GM06990 (cell line): ENCODE measurements around the gene CFH.

Experiments used
- DNase-seq: peaks from one replicate; pipeline ENCODE4 v3.0.0-alpha.2; 2011; ENCODE audit not compliant: insufficient read length; ENCODE audit errors: extremely low read depth
- H3K27me3 ChIP-seq: replicated peaks from 2 replicates; pipeline ENCODE4 v1.6.0; 2011; ENCODE audit warnings: low read length; ENCODE audit not compliant: control insufficient read depth, insufficient read depth
- H3K36me3 ChIP-seq: 2 replicates; pipeline ENCODE4 v1.5.1; 2011; ENCODE audit warnings: low read length; ENCODE audit not compliant: control insufficient read depth, insufficient read depth
- H3K4me3 ChIP-seq: replicated peaks from 2 replicates; pipeline ENCODE4 v1.5.1; 2011; ENCODE audit warnings: low read depth, mild to moderate bottlenecking, control low read depth, low read length
- CTCF ChIP-seq: IDR thresholded peaks from 2 replicates; pipeline ENCODE4 v1.5.1; 2011; ENCODE audit warnings: low read length, control low read depth, mild to moderate bottlenecking, inconsistent platforms; ENCODE audit not compliant: insufficient read depth, poor library complexity, severe bottlenecking

Gene CFH

GRCh38 chr1:196640976-196641375 is 10.9 kb upstream of the CFH start:
- Histone ChIP-seq H3K36me3 (no peaks in the 10 kb centered on the region), H3K27me3 (no peaks in the 10 kb centered on the region), H3K4me3 (no peak overlapping the region)
- no peak for TF ChIP-seq CTCF
- DNase-seq, result no peak

DNA sequence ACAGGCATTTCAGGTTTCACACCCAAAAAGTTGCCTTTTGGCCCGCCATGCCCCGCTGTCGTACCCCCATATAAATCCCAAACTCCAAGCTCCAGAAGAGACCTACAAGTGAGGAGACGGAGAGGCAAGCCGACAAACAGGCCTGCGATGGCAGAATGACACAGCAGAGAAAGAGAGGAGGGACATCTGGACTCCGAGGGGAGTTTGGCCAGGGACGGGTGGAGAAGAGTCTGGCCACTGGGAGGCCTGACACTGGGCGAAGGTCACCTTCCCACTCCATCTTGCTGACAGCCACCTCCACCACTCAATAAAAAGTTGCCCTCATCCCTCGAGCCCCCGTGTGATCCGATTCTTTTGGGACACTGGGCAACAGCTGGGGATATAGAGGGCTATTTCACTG is 1.9 kb upstream of the CFH start:
- TF ChIP-seq CTCF, result no peak
- no peak for DNase-seq
- Histone ChIP-seq H3K27me3 (no peaks in the 10 kb centered on the region), H3K4me3 (no peak overlapping the region), H3K36me3 (no peaks in the 10 kb centered on the region)

- no peak overlapping the region for H3K4me3 ChIP-seq
- no peak for TF ChIP-seq CTCF
Observed at GRCh38 chr1:196650403-196650802, 1.4 kb upstream of the CFH start.

GRCh38 chr1:196651079-196651478 is 764 bp upstream of the CFH start:
- no peak for DNase-seq
- no peaks in the 10 kb centered on the region for H3K27me3 ChIP-seq
- no peak for TF ChIP-seq CTCF
- no peak overlapping the region for H3K4me3 ChIP-seq
- H3K36me3 ChIP-seq, result no peaks in the 10 kb centered on the region

More at GRCh38 chr1:196650403-196650802, 1.4 kb upstream of the CFH start:
- Histone ChIP-seq H3K36me3 (no peaks in the 10 kb centered on the region), H3K27me3 (no peaks in the 10 kb centered on the region)
- no peak for DNase-seq

DNA sequence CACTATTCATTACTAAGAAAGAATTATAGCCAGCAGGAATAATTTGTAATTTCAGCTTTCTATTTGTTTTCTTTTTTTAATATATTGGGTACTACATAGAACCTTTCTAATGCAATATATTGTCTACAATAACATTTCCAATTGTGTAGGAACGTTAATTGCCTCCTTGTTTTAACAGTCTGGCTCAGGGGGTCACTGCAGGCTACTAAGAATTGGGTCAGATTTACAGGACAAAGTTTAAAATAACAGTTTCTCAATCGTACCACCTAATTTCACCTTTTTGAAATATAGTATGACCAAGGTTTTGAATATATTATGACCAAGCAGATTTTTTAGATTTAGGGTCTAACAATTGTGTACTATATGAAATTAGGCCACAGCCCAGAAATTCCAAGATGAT is 2.4 kb downstream of the CFH start:
- no peak for DNase-seq
- no peak for TF ChIP-seq CTCF
- H3K27me3 ChIP-seq, result no peaks in the 10 kb centered on the region
- no peak overlapping the region for H3K4me3 ChIP-seq
- H3K36me3 ChIP-seq, result no peaks in the 10 kb centered on the region

DNA sequence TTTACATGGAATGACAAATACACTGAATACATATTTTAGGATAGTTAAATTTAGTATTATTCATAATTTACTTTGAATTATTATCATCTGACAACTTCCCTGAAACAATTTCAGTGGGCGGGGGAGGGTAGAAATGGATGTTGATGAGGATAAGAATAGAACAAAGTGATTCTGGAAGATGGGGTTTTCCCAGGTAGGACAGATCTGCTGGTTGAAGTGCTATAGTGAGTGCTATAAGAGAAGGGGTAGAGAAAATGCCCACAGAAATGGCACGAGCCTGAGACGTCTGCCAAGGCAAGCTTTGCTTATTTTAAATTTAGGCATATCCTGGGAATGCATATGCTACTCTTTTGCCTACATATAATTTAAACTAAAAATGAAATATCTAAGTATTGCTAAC is 3.2 kb downstream of the CFH start:
- no peak for TF ChIP-seq CTCF
- H3K4me3 ChIP-seq, result no peak overlapping the region
- no peaks in the 10 kb centered on the region for H3K36me3 ChIP-seq

More for the DNA sequence above, 3.2 kb downstream of the CFH start:
- no peaks in the 10 kb centered on the region for H3K27me3 ChIP-seq
- DNase-seq, result no peak
